Stimulated activated CD4-positive, alpha-beta T cell treated with anti-CD3 and anti-CD28 coated beads, Interleukin-12 subunit alpha, Interleukin-12 subunit beta, amount 100 ng/mL, for 4 hours (primary cell): ENCODE data around the gene CAMTA1.

Source experiments
- DNase-seq: peaks from one replicate; pipeline ENCODE4 v3.0.0-alpha.2; 2020

Gene CAMTA1

DNA sequence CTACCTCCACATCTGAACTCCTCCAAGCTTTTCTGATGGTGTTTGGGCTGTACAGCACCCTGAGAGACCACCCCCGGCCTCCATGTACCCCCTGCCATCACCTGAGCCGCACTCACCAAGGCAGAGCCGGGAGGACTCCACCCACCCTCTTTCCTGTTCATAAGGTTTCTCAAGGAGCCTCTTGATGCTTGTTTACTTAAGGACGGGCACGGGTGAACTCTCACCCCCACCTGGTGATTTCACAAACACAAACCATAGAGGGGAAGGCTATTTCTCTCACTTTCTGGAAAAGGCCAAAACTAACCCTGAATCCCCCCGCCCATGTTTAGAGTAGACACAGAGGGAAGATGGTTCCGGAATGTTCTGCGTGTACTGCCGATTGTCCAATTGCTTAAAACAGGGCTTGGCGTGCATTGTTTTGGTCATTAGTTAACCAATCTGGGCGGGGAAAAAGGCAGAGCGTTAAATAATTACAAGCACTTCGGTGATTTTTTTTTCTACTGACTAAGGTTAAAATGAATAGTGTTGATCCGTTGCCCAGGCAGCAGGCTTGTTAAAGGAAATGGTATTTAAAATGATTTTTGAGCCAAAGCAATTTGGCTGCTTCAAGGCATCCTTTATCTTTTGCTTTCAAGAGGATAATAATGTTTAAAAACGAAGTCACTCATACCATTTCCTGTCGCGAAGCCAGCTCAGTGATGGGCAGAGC, 706.0 kb downstream of the CAMTA1 start:
- DNase-seq: no peak

DNA sequence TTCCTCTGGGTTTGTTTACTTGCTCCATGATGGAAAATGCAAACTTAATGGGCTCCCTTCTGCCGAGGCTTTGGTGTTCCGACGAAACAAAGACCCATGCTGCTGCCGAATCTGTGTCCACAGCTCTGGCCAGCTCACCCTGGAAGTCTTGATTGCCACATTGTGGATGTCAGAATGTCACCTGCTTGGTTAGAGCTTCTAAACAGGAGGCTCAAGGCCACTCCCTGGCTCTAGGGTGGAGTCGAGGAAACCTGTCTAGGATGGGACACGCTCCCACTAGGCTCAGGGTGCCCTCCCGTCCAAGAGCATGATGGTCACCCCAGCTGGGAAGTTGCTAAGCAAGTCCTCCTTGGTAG, 706.5 kb downstream of the CAMTA1 start:
- no peak for DNase-seq

DNA sequence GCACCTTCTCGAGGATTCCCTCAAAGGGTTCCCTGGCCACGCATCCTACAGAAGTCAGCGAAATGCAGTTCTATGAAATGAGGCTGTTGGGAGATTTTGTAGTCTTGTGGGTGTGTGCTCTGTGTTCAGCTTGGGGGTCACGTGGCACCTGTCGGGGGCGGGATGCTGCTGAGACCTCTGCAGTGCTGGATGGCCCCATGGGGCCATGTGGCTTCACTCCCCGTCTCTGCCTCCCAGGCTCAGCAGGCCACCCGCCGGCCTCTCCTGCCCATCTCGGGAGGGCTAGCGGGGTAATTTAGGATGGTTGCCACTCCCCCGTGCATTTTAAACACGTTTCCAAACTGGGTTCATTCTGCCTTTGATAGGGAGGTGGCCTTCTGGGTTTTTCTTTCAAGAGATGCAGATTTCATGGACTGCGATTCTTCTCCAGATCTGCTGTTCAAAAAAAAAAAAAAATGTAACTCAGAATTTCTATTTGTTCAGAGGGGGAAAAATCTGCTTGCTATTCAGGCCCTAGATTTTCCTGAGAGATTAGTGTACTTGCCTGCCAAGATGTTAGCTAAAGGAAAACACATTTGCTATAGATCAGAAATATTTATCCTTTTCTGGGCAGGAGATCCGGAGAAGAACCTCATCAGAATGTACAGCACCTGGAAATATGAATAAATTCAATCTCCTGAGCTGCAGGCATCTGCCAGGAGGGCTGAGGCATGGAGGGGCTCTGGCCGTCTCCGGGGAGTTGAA, 708.6 kb downstream of the CAMTA1 start:
- no peak for DNase-seq

DNA sequence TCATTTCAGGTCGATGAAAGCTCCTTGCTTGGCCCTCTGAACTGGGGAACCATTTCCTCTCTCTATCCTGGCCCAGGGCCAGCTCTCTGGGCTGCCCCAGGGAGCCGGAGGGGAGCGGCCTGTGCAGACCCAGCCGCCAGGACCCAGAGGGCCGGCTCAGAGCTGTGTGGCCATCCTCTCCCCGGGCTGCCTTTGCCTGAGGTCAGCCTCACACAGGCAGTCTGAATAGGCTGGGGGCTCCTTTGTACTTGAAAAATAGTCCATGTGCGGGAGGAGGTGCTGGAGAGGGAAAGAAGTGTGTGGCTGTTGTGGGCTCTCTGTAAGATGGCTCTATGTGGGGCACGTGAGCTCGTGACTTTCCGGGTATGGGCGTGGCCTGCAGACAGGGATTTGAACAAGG, 710.7 kb downstream of the CAMTA1 start:
- DNase-seq: no peak

DNA sequence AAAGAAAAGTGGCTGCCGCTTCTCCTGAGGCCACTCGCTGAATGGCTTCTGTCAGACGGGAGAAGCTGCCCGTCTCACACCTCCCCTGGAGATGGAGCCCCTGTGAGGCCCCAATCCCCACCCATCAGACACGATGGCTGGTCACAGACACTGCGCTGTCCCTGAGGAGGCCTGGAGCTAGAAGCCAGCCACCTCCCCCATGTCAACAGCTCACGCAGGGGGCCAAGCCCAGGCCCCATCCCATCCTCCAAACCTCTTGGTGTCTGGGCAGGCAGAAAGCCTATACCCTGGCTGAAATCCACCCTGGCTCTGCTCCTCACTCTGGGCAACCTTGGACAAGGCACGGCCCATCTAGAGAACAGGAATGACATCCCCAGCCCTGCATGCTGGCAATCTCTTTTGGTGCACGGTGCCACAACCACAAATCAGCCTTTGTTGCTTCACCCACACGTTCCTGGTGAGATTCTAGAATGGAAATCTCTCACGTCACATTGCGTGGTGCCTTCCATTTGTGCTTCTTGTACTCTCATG, 711.9 kb downstream of the CAMTA1 start:
- no peak for DNase-seq

DNA sequence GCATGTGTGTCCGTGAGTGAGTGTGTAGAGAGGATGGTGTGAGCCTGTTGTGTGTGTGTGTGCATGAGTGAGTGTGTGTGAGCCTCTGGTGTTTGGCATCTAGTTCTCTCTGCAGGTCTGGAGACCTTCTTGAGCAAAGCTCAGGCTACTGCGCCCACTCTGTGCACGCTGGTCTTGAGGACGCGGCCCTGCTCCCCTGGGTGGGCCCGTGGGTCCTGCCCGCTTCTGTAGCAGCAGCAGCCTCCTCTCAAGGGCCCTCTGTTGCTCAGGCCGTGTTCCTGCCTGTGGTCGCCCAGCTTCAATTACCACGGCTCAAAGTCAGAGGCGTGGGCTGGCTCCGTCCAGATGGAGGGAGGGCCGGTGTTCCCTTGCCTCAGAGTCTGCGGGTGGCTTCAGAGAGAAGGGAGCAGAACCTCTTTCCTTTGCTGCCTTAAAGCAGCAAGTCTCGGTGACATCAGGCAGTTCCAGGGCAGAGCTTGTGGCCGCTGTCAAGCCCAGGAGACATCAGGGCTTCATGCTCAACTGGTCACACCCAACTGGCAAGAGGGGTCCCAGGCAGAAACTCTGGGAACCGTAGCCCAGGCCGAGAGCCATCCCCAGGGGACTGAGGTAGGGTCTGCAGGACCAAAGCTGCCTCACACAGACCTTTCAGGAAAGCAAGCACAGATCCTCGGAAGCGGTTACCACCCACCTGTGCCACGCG, 715.3 kb downstream of the CAMTA1 start:
- no peak for DNase-seq

DNA sequence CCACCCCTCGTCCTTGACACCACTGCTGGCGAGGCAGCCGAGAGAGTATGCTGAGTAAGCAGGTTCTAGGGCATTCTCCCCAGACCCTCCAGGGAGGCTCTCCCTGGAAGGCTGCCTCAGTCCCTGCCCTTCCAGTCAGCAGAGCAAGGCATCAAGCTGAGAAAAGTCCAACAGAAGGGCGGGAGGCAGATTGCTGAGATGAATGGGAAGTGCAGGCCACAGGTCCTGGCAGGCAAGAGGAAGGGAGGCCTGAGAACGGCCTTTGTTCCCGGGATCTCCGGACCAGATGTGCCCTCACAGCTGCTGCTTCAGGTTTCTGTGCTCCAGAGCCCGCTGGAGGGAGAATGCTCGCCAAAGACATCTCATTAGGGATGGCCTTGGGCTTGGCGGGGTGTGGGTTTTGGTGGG, 715.8 kb downstream of the CAMTA1 start:
- no peak for DNase-seq

DNA sequence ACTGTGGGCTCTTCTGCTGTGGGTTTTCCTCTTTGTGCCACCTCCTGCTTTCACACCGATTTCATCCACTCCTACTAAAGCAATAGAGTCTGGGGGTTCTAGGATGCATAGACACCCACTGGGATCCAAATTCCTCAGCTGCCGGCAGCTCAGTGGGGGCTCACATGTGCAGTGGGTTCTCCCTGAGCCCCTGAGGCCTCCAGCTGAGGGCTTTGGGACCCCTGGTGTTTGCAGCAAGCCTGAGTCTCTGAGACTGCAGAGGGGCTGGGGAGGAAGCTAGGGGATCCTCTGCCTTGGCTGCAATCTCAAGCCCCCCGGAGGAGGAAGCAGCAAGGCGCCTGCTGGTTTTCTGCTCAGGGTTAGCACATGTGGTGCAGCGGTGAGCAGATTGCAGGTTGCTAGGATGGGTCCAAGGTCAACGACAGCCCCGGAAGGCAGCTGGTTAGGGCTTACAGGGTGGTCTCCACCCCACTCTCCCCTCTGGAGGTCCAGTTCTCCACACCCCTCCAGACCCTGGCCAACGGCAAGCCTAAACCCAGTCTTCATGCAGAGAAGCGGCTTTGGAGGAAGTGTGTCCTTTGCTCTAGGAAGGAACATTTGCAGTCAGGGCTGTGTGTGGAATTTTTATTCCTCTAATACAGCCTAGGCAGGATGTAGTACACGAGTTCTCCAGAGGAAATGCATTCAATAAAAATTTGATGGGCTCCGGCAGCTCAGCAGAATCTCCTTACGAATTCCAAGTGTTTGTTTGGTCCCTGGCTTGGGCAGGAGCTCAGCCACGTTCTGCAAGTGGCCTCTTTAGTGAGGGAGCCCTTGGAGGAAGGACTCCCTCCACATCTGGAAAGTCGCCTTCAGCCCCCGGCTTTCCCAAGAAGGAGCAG, 716.7 kb downstream of the CAMTA1 start:
- no peak for DNase-seq

DNA sequence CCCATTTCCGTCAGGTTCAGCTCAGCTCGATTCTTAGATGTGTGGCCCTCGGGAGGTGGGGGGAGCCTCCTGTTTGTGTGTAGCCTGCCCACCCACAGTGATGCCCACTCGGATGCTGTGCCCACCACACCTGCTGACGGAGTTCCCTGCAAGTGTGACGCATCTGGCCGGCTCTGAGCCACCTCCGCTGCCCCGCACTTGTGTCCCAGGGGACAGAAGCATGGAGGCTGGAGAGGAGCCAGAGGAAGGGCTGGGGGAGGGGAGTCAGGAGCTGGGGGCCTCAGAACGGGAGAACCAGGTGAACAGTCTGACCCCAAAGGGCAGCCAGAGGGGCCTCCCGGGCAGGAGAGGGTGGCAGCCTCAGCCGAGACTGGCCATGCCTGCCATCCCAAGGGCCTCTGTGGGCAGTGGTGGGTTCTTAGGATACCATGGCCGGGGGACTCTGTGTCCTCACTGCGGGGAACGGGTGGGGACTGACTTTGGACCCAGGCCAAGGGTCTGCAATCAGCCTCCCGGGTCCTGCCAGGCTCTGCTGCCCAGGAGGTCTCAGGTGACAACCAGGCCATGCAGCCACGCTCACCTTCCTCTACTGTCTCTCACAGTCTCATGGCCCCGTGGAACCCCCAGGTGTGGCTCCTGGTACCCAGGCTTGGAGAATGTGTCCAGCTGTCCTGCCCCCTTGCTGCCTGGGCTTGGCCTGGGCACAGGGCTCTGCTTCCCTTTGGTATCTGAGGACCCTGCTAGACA, 718.6 kb downstream of the CAMTA1 start:
- DNase-seq: no peak

DNA sequence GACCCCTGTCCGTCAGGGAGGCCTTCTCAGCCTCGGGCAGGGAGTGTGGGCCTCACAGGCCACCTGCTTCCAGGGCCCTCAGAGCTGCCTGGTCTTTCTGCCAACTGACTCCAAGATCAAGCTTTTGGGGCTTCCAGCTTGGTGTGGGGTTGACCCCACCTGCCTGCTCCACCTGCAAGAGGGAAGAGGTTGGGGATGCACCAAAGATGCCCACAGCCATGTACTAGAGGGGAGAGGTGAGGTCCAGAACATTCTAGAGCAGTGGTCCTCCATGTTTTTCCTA, 719.1 kb downstream of the CAMTA1 start:
- no peak for DNase-seq

DNA sequence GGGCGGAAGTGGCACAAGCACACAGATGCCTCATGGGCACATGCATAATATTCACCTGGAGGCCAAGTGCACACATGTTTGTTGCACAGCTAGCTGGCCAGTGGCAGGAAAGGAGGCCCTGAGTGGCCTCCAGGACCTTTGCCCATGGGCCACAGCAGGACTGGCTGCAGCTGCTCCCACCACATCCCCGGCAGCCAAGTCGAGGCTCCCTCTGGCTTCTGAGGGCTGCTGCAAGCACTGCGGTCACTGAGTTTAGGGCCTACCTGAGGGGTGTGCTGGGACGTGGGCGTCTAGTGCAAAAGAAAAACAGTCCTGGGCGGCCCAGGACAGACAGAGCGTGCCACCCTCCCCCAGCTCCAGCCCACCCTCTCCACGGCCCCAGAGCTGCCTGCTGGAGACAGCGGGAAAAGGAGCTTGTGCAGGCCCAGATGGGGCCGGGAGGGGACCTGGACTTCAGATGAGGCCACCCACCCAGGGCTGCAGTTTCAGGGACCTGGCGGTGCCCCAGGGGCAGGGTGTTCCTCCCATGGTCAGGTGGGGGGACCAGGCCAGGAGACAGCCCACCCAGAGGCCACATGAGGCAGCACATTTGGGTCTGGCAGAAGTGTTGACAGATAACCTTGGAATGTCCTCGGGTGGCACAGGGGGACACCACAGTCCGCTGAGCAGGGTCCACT, 720.0 kb downstream of the CAMTA1 start:
- DNase-seq: no peak

DNA sequence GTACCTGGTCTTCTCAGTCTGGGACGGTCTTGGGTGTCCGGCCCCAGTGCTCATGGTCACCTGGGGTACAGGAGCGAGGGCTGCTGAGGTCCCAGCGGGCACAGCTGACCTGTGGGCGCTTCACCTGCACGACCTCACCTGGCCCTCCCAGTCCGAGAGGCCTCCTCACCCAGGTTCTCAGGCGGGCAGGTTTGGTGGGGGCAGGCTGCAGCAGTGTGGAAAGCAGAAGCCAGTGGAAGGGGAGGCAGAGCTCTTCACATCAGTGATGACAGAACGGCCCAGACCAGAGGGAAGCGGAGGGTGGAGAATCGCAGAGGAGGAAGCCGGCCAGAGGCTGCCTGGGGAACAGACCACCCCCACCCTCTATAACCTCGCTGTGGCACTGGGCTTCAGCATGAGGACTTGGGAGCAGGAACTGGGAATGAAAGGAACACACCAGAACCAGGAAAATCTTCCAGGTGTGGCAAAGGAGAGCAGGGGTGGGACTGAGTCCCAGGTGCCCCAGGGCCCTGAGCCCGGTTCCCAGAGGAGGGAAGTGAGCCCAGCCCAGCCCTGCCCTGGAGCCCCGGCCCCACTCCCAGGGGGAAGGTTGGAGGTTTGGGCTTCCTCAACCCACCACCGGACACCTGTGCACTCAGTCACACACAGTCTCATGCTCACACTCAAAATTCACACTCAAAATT, 720.7 kb downstream of the CAMTA1 start:
- DNase-seq: no peak

DNA sequence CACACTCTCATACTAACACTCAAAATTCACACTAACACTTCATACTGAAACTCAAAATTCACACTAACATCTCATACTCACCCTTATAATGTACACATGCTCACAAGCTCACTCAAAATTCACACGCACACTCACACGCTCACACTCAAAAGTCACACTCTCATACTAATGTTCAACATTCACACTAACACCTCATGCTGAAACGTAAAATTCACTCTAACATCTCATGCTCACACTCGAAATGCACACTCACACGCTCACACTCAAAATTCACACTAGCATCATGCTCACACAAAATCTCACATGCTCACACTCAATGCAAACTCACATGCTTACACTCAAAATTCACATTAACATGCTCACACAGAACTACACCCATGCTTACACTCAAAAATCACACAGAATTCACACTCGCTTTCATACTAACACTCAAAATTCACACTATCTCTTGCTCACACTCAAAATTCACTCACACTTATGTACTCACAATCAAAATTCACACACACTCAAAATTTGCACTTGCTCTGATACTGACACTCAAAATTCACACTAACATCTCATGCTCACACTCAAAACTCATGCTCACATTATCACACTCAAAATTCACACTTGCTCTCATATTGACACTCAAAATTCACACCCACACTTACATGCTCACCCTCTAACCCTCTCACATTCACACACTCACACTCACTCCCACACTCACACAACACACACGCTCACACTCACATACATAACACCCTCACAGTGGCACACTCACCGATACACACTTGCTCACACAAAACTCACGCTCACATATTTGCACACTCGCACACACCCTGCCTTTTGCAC, 721.4 kb downstream of the CAMTA1 start:
- no peak for DNase-seq

DNA sequence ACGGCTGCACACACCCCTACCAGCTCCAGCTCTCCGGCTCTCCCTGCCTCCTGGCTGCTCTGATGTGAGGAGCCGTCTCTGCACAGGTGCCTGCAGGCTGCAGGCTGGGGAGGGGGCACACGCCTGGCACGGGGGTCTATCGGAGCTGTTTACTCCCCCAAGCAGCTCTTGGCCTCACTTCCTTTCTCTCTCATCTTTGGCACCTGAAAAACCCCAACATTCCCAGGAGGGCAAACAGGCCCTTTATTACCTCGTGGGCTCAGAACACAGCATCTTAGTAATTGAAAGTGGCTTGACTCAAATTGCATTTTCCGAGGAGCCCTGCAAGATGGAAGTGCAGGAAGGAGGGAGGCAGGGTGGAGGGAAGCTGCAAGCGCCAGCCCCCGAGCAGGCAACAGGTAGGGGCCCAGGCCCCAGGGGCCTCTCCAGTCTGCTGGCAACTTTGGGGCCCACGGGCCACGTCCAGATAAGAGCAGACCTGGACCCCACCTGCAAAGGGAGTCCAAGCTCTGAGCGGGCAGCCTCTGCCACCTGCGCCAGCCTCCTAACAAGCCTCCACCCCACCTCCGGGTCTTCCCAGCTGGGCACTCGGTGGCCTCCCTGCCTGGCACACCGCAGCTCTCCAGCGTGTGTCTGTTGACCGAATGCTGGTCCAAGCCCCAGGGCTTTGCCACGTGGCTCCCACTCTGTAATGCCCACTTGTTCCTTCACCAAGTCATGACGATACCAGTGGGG, 722.2 kb downstream of the CAMTA1 start:
- no peak for DNase-seq

DNA sequence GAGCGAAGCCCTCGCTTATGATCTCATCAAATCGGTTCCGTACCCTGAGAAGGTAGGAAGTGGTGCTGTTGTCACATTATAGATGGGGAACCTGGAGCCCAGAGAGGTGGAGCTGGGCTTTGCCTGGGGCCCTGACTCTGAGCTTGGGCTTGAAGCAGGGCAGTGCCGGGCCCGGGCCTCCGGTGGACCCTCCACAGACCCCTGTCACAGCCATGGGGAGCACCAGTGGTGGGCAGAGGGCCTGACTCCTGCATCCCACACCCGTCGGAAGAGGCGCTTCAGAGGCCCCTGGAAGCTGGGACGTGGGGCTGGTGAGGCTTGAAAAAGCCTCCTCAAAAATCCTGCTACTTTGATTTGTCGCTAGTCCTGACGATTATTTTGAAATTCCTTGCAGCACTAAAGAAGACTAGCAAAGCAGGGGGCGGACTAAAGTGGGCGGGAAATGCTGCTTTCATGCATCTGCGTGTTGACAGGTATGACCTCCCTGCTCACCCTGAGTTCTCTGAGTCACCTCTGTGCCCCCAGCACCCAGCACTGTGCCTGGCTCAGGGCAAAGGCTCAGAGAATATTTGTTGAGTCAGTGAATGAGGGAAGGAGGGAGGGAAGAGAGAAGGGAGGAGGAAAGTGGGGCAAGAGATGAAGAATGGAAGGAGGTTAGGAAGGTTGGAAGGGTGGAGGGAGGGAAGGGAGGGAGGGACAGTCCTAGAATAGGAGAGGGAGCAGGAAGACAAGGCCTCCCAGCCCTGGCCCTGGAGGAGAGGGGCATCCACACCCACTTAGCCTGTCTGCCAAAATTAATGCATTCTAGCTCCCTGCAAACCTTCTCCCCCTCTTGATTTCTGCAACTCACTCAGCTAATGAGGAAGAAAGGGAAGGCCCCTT, 723.0 kb downstream of the CAMTA1 start:
- no peak for DNase-seq

DNA sequence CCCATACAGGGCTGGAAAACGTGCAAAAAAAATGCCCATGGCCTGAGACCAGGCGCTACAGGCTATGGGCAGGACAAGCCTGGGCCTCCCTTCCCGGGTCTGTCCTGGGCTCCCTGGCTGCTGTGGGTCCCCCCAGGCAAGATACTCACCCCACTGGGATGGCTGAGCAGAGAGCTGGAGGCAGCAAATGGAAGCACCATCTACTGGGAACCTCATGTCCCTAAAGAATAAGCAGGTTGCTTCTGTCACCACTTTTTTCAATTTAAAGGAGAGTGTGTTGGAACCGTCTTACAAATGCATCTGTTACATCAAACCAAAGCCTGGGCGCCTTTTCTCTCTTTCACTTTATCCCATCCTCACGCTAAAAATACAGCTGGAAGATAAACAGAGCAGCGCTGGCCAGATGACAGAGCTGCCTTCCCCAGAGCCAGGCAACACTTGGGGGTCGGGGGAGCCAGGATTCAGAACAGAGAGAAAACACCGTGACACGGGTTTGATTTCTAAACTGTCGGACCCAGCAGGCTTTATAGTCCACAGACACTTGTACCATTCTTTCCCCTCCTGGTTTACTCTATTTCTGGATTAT, 723.8 kb downstream of the CAMTA1 start:
- DNase-seq: no peak

DNA sequence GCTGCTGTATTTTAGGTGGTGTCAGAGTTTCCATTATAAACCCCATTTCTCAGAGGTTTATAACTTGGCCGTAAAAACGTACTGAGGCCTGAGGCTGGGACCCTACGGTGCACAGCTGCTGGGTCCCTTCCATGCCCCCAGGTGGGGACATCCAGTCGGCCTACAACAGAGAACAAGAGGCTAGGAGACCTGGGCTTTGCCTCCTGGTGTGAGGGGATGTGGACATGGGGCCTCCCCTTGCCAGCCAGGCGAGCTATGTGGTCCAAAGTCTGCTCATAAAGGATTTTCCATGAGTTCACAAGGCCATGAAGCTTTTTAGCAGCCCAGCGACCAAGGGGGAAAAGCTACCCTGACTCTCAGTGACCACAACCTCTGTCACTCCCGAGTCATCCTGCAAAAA, 724.3 kb downstream of the CAMTA1 start:
- DNase-seq: no peak

DNA sequence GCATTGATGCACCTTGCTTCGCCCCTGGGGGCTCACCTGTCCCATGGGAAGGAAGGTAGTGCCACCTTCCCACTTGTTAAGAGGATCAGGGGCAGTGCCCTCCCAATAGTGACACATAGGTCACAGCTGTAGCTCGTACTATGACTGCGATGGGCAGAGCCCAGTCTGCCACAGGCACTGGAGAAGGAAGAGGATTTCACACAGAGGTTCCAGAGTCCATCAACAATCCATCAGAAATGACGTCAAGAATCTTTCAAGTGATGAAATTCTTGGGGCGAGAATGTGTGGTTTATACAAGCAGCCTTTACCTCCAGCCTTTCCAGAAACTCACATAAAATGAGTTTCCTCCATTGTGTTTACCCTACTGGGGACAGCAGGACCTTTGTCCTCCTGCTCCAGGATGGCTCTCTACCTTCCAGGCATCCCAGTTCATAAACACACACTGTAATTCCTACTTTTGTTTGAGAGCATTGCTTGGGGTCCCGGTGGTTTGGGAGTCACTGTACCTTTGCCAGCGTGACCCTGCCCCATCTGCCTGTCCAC, 725.2 kb downstream of the CAMTA1 start:
- DNase-seq: no peak
